Activated CD8-positive, alpha-beta memory T cell treated with anti-CD3 and anti-CD28 coated beads for 24 hours (primary cell): ENCODE results near the gene UNC45B.
A peak's percentile ranks its signal among the peaks of the same experiment; 100 is the strongest.
"Not testable (repeated sequence)": the region's sequence is repeated elsewhere in the genome, so short reads cannot be mapped to it uniquely, and the experiment has no call there.

Experiments used
- DNase-seq: peaks from one replicate; pipeline ENCODE4 v3.0.0-alpha.2; 2020

UNC45B gene

GRCh38 chr17:35174835-35175334 lies 27.3 kb downstream of the UNC45B start:
- DNase-seq, result no peak

- DNase-seq, result peak; percentile 53
Observed at GRCh38 chr17:35175638-35176415, 28.2 kb downstream of the UNC45B start.

- peak; percentile 52 for DNase-seq
Observed at GRCh38 chr17:35176897-35177296, 29.3 kb downstream of the UNC45B start.

GRCh38 chr17:35179379-35179778 lies 31.8 kb downstream of the UNC45B start:
- not testable (repeated sequence) for DNase-seq

GRCh38 chr17:35183332-35183731 lies 35.7 kb downstream of the UNC45B start:
- peak; percentile 53 for DNase-seq

GRCh38 chr17:35184274-35184673 lies 36.7 kb downstream of the UNC45B start:
- no peak for DNase-seq

GRCh38 chr17:35185849-35186248 lies 38.2 kb downstream of the UNC45B start:
- DNase-seq, result no peak

GRCh38 chr17:35187481-35187880 lies 39.9 kb downstream of the UNC45B start:
- no peak for DNase-seq

GRCh38 chr17:35188111-35188510 lies 40.5 kb downstream of the UNC45B start:
- DNase-seq, result no peak

GRCh38 chr17:35189291-35189690 lies 41.7 kb downstream of the UNC45B start:
- no peak for DNase-seq

- DNase-seq, result no peak
Observed at GRCh38 chr17:35191001-35191695, 43.5 kb downstream of the UNC45B start.

- DNase-seq, result no peak
Observed at GRCh38 chr17:35192708-35193107, 45.1 kb downstream of the UNC45B start.

- DNase-seq, result not testable (repeated sequence)
Observed at GRCh38 chr17:35194001-35194400, 46.4 kb downstream of the UNC45B start, which contains the start of gene SLC35G3. SLC35G3 (minus strand) TSS chr17:35194393; CDS start chr17:35194307, 86 bp downstream.

- DNase-seq, result not testable (repeated sequence)
Observed at GRCh38 chr17:35195062-35195461, 47.4 kb downstream of the UNC45B start.

- not testable (repeated sequence) for DNase-seq
Observed at GRCh38 chr17:35202582-35202981, 55.0 kb downstream of the UNC45B start.

GRCh38 chr17:35210741-35211140 lies 63.1 kb downstream of the UNC45B start:
- no peak for DNase-seq

GRCh38 chr17:35212668-35213067 lies 65.1 kb downstream of the UNC45B start:
- no peak for DNase-seq

- no peak for DNase-seq
Observed at GRCh38 chr17:35213412-35213940, 65.9 kb downstream of the UNC45B start.

- no peak for DNase-seq
Observed at GRCh38 chr17:35214192-35214591, 66.6 kb downstream of the UNC45B start.

GRCh38 chr17:35214631-35215273 lies 67.1 kb downstream of the UNC45B start:
- DNase-seq, result peak; percentile 79

GRCh38 chr17:35217107-35217506 lies 69.5 kb downstream of the UNC45B start:
- no peak for DNase-seq

- DNase-seq, result no peak
Observed at GRCh38 chr17:35218915-35219314, 71.3 kb downstream of the UNC45B start.

GRCh38 chr17:35222452-35222851 lies 74.8 kb downstream of the UNC45B start:
- no peak for DNase-seq
